Cortex of kidney (tissue), 1 donor: ENCODE measurements around the gene ADAT3.

Source experiments
- DNase-seq: peaks from one replicate; lab custom pipeline; 2025; lab: John Stamatoyannopoulos, UW

The ADAT3 gene

DNA sequence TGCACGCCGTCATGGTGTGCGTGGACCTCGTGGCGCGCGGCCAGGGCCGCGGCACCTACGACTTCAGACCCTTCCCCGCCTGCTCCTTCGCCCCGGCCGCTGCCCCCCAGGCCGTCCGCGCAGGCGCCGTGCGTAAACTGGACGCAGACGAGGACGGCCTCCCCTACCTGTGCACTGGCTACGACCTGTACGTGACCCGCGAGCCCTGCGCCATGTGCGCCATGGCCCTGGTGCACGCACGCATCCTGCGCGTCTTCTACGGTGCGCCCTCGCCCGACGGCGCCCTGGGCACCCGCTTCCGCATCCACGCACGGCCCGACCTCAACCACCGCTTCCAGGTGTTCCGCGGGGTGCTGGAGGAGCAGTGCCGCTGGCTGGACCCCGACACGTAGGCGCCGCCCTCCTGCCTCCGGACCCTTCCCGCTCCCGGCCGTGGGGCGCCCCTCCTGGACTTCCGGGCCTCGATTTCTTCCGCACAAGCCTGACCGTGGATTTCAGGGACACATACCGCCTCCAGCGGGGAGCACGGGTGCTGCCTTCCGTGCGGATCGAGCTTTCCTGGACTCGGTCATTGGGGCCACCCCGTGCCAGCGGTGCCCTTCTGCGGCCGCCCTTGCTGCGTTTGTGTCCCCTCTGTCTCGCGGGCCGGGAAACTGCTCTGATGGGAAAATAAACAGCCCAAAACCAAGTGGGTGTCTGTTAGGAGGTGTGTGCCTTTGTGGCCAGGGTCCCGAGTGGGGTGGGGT lies 7.7 kb downstream of the ADAT3 start:
- no peak for DNase-seq

DNA sequence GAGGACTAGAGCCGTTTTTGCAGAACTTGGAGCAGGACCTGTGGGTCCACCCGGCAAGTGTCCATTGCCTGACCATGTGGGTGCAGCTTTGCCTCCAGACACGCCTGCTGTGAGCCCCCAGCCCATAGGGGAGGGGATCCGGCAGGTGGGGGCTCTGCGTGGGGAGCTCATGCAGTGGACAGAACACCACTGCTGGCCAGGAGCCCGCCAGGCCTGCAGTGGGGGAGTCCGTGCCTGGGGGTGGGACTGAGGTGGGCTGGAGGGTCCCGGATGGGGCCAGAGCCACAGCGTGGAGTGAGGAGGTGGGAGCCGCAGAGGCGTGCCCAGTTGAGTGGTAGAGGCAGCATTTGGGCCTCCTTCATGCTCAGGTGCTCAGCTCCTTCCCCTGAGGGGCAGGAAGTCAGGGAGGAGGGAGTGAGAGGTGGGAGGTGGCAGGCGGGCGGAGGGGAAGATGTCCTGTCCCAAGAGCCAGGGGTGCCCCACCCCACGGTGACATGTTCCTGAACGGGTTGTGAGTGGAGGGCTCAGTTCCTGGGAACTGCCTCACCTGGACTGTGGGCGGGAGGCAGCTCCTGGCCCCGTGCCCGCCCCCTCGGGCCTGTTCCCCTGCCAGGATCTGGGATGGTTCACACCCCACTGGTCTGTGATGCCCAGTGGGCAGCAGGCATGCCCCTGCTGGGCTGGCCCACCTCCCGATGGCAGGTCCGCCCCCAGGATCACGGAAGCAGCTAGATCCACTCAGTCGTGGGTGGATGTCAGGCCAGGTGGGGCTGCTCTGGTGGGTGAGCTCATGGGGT lies 8.8 kb downstream of the ADAT3 start:
- DNase-seq, result no peak

DNA sequence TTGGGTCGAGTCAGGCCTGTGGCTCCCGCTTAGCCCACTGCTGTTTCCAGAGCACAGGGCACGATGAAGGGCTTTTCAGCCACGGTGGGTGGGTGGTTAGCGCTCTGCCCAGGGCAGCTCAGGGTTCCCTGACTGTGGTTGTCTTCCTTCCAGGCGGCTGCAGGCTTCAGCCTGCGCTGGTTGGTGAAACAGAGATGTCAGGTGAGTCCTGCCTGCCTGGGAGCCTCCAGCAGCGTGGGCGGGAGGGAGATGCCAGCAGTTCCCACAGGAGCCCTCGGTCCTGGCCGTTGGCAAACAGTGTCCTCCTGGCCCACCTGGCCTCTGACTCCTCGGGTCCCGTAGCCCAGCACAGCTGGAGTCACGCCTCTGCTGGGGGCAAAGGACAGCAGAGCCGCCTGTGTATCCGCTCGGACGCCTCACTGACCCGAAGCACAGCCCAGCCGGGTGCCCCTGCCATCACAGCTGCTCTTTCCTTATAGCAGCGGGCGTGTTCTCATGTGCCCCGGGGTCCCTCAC lies 9.7 kb downstream of the ADAT3 start:
- DNase-seq, result no peak

DNA sequence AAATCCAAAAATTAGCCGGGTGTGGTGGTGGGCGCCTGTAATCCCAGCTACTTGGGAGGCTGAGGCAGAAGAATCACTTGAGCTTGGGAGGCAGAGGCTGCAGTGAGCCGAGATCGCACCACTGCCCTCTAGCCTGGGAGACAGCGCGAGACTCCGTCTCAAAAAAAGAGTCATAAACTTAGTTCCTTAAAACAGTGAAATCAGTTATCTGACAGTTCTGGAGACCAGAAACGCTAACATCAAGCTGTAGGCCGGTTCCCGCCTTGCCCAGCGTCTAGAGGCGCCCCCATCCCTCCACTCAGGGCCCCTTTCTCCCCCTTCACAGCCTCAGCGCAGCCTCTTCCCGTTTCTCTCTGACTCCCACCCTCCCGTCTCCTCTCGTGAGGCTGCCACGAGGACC lies 11.9 kb downstream of the ADAT3 start:
- DNase-seq, result no peak

DNA sequence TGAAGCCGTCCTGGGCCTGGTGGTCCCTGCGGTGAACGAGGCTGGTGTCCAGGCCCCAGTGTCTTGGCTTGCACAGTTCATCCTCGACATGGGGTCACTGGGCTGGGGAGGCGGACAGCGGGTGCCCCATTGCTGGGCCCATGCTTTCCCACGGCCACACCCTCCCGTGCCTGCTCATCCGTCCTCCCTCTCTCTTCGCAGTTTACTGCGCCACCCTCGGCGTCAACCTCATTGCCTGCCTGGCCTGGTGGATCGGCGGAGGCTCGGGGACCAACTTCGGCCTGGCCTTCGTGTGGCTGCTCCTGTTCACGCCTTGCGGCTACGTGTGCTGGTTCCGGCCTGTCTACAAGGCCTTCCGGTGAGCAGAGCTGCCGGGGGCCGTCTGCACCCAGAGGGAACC lies 12.7 kb downstream of the ADAT3 start:
- no peak for DNase-seq

DNA sequence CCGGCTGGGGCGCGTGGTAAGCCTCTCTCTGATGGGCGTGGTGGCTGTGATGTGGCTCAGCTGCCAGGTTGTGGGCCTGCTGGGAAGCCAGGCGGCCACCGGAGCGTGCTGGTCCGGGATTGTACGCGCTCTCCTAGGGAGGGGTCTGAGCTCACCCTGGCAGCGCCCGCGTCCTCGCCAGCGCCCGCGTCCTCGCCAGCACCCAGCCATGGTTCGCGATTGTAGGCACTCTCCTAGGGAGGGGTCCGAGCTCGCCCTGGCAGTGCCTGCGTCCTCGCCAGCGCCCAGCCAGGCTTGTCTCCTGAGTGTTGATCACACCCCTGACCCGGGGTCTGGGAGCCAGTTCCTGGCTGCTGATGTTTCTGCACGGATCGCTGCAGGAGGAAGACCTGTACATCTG lies 13.8 kb downstream of the ADAT3 start:
- DNase-seq, result no peak

DNA sequence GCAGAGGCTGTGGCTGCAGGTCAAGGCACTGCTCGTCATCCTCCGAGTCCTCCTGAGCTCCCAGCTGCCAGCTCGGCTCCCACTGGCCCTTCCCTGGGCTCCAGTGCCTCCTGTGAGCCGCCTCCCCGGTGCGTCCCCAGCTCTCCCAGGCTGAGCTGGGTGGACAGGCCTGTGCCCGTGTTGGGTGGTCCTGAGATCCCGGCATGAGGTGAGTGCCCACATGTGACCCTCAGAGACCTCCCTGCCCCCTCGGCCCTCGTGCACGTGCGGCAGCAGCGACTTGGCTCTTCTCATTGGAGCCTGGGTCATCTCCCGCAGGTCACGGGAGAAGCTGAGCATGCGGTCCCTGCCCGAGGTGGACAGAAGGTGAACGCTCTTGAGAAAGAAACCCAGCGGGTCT lies 15.4 kb downstream of the ADAT3 start:
- DNase-seq, result no peak

DNA sequence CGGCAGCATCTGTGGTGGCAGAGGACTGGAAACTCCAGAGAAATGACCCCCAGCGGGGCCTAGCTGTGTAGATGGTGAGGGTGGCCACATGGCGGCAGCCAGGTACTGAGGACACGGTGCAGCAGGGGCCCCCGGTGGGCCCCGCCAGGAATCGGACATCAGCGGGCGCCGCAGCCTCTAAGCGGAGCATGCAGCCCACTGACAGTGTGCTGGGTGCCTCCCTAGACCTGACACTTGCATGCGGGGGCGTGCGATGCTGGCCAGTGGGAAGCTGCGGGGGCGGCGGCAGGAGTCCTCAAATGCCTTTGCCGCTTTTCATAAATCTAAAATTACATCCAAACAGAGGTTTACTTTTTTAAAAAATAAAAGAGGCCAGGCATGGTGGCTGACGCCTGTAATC lies 16.1 kb downstream of the ADAT3 start:
- DNase-seq, result no peak

DNA sequence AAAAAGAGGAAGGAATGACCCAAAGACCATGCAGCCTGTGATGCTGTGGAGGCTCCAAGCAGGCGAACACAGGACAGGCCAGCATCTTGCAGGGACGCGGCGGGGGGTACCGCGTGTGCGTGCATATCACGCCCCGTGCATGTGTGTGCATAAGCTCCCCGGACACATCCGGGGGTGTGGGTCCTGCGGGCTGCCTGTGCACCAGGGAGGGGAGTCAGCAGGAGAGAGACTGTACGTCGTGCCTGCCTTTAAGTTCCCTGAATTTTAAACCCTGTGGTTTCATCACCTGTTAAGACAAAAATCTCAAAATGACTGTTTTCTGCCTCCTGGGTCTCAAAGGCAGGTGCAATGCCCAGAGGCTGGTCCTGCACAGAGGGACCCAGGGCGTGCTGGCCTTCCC lies 16.6 kb downstream of the ADAT3 start:
- DNase-seq, result no peak

DNA sequence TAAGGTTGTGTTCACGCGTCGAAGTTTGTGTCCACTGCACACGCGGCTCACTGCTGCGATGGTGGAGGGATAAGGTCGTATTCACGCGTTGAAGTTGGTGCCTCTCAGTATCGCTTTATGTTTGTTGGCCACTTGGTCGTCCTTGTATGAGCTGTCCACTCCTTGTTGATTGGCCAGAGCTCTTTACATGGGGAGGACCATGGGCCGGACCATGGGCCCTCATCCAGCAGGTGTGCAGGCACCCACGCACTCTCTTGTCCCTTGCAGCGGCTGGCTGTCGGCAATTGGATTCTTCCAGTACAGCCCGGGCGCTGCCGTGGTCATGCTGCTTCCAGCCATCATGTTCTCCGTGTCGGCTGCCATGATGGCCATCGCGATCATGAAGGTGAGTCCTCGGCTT lies 17.6 kb downstream of the ADAT3 start:
- no peak for DNase-seq

DNA sequence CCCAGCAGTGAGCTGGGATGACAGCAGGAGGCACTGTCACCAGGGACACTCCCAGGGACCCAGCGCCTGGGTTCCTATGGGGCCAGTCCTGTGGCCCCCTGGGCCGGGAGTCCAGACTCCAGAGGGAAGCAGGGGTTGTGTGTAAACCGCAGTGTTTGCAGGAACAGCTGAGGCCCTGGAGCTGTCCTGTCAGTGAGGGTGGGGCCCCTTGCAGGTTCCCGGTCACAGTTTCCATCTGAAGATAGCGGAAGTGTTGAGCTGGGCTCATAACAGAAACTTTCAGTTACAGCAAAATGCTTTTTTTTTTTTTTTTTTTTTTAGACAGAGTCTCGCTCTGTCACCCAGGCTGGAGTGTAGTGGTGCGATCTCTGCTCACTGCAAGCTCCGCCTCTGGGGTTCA lies 18.1 kb downstream of the ADAT3 start:
- DNase-seq, result no peak

DNA sequence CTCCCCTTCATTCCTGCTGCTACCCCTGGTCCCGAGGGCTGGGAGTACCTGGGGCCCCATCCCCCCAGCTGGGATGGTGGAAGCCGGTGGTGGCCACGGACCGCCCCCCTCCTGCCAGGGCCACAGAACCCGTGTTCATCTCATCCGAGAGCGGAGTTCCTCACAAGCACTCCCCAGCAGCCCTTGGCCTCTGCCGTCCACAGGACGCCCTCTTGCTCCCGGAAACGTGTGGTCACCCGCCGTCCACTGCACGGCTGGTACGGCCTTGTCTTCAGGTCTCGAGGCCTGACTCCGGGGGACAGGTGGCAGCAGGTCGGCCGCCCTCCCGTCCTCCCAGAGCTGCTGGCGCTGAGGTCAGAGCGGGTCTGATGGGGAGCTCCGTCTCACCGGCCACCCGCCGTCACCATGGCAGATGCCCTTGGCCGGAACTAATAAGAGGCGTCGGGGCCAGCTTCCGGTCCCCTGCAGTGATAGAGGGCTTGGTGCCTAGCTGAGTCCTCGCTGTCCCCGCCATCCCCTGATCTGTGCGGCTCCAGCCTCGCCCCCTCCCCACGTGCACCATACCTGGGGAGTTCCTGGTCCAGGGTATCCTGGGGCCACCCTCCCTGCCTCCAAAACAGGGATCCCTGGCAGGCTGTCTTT lies 19.2 kb downstream of the ADAT3 start:
- no peak for DNase-seq

DNA sequence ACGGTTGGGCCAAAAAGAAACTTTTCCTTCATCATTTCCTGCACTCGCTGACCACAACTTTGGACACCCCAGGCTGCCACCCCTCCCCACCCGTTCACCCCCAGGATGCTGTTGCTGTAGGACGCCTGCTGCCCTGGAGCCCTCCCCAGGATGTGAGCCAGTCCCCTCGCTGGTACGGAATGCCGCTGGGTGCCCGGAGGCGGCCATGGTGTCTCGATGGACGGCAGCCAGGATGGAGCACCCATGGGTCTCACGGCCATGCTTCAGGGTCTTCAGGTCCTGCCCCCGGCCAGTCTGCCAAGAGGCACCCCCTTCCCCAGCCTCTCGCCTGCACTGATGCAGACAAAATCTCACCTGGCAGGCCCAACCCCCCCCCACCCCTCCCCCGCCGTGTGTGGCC lies 20.3 kb downstream of the ADAT3 start:
- no peak for DNase-seq

DNA sequence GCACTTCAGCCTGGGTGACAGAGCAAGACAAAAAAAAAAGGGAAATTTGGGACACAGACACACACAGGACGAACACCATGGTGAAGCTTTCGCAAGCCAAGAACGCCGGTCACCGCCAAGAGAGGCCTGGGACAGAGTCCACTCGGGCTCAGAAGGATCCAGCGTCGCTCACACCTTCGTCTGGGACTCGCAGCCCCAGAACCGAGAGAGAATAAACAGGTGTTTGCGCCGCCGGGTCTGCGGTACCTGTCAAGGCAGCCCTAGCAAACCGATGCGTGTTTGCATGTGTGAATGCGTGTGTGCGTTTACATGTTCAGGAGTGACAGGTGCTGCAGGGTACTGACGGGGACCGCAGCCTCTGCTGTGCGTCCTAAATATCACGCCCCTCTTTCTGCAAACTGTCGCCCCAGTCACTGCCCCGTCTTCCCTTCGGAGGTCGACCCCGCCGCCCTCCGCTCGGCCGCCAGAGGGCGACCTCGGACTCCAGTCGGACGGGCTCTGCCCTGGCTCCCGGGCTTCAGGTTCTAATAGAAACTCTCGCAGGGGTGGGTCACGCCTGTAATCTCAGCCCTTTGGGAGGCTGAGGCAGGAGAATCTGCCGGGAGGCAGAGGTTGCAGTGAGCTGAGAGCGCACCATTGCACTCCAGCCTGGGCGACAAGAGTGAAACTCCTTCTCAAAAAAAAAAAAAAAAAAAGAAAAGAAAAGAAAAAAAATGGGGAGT lies 24.0 kb downstream of the ADAT3 start:
- no peak for DNase-seq

DNA sequence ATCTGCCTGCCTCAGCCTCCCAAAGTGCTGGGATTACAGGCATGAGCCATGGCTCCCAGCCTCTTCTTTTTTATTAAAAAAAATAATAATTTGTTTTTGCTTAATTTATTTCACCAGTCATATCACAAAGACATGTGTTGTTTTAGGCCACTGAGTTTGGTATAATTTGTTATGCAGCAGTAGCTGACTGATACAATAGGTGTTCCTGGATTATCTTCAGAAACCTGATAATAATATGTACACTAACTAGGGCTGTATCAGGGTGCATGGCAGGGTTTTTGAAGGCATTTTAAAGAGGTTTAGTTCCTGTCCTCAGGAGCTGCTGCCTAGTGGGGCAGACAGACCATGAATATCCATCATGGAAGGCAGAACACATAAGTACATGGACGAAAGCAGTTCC lies 26.2 kb downstream of the ADAT3 start:
- DNase-seq, result no peak

DNA sequence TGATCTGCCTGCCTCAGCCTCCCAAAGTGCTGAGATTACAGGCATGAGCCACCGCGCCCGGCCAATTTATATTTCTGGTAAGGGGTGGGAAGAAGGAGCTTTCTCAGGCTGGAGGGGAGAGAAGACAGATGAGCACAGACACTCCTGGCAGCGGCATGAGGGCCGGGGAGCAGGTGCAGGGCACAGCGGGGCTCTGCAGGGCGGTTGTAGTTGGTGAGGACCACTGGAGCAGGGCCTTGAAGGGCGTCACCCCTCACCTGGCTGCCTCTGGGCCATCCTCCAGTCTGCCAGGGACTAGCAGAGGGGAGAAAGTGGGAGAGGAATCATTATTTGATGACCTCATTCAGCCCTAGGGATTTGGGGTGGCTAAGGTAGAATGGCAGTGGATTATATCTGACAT lies 27.2 kb downstream of the ADAT3 start:
- DNase-seq, result no peak

DNA sequence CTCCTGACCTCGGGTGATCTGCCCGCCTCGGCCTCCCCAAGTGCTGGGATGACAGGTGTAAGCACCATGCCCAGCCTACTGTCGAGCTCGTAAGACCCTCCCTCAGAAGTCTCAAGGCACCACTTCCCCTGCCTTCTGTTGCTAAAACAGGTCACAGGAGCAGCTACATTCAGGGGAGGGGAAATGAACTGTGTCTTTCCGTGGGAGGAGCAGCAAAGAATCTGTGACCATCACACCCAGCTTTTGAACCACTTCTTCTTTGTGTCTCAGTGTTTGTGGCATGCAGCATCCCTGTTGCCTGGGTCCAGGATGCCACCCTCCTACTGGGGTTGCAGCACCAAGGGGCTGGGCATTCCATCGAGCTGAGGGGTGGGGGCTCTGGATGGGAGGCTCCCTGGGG lies 28.0 kb downstream of the ADAT3 start:
- DNase-seq, result no peak

DNA sequence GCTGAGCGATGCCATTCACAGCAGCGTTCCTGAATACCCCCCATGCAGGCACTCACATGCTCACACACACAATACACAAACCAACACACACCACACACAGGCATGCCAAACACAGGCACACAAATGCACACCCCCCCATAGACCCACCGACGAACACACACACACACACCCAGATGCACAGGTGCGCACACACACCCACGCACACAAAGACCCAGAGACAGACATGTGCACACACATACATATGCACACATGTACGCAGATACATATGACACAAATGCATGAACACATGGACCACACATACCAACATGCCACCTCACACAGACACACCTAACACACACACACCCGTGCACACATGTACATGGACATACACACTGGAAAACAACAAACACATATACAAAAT lies 28.7 kb downstream of the ADAT3 start:
- DNase-seq, result no peak

DNA sequence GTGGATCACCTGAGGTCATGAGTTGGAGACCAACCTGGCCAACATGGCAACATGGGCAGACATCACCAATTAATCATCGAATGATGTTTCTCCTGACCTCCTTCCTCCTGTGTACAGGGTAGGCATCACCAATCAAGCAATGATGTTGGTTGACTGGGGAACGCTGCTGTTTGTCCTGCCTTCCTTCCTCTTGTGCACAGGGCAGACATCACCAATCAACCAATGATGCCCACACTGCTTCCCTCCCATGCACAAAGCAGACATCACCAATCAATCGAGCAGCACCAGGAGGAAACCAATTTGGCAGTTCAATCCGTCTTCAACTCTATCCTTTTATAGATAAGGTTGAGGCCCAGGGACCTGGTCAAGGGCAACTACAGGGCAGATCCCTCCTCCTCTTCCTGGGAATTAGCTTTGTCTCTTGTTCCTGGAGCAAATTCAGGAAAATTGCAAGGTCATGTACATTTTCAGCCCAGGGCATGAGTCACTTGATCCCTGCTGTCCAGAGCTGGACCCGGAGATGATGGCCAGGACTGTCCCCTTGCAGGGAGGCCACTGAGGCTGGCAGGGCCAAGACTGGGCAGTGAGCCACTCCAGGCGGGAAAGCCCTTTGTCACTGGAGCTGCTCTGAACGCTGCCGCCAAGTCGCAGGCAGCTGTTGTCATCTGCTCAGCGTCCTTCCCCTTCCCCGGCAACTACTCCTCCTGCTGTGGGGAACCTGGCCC lies 30.4 kb downstream of the ADAT3 start:
- DNase-seq, result no peak

DNA sequence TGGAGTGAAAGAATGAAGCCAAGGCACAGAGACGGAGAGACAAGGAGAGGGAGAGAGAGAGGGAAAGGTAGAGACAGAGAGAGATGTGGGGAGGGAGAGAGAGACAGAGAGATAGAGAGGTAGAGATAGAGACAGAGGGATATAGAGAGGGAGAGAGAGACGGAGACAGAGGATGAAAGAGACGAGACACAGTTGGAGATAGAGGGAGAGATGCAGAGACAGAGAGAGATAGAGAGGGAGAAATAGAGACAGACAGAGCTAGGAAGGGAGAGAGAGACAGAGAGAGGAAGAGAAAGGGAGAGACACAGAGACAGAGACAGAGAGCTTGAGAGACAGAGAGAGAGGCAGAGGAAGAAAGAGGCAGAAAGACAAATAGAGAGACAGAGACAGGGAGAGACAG lies 31.2 kb downstream of the ADAT3 start:
- DNase-seq, result no peak

DNA sequence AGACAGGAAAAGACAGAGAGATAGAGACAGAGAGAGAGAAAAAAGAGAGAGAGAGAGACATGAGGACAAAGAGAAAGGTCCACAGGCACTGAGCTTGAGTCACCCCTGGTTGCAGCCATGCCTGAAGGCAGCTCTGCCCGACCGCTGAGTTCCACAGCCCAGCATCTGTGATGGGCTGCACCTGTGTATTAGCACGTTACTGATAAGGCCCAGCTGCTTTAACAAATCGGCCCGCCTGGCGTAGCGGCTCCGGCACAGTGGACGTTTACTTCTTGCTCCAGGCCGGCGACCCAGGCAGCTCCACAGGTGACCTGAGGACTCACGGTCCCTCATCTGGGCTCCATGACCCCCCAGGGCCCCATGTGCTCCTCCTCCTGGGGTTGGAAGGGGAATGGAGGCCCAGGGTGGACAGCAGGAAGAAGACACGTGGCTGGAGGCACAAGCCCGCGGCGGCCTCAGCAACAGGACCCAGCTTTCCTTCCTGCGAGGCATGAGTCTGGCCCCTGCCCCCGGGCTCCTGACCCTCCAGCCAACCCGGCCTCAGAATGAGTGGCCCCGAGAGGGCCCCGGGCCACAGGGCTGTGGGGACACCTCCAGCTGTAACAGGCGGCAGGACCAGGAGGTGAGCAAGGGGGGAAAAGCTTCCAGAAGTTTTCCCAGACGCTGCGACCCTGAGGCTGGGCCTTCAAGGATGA lies 31.9 kb downstream of the ADAT3 start:
- no peak for DNase-seq
